Measurements from ENCODE around the gene TMEM239.

DNA sequence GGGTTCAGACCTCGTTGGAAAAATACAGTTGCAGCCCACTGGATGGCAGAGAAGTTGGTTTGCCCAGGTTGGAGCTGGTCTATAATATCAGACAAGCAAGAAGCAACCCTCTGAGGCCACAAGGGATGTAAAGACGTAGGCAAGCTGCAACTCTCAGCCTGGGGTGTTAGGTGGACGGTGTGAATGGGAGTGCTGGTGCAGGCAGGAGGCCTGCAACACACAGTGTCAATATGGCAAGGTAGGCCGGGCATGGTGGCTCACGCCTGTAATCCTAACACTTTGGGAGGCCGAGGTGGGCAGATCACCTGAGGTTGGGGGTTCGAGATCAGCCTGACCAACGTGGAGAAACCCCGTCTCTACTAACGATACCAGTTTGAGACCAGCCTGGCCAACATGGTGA is 34.9 kb downstream of the TMEM239 start:
- TF ChIP-seq, protein P1, sequence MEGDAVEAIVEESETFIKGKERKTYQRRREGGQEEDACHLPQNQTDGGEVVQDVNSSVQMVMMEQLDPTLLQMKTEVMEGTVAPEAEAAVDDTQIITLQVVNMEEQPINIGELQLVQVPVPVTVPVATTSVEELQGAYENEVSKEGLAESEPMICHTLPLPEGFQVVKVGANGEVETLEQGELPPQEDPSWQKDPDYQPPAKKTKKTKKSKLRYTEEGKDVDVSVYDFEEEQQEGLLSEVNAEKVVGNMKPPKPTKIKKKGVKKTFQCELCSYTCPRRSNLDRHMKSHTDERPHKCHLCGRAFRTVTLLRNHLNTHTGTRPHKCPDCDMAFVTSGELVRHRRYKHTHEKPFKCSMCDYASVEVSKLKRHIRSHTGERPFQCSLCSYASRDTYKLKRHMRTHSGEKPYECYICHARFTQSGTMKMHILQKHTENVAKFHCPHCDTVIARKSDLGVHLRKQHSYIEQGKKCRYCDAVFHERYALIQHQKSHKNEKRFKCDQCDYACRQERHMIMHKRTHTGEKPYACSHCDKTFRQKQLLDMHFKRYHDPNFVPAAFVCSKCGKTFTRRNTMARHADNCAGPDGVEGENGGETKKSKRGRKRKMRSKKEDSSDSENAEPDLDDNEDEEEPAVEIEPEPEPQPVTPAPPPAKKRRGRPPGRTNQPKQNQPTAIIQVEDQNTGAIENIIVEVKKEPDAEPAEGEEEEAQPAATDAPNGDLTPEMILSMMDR (conservative IDR thresholded peaks at IDR 0.05; ENCODE audit: low read length), result no peak
- no peak for TF ChIP-seq EZH2phosphoT487 (IDR thresholded peaks at IDR 0.05; ENCODE audit: borderline replicate concordance)
